Measurements from ENCODE around the gene ABCA8.
"Not testable (repeated sequence)": the region's sequence is repeated elsewhere in the genome, so short reads cannot be mapped to it uniquely, and the experiment has no call there.

The ABCA8 gene

DNA sequence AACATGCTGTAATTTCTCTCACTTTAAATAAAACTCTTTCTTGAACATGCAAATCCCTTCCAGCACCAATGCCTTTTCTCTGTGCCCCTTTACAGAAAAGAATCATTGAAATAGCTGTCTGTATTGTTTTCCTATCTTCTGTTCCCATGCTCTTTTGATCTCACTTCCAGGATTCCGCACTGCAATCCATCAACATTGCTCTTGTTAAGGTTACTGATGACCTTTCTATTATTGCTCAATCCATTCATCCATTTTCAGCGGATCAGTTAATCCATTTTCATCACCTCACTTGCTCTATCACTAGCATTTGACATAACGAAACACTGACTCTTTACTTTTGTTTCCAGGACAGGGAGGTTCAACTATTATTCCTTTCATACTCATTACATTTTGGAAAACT lies 130.5 kb downstream of the ABCA8 start:
- DNase-seq (ENCODE audit: low read depth in 3 of 3) = no peak

DNA sequence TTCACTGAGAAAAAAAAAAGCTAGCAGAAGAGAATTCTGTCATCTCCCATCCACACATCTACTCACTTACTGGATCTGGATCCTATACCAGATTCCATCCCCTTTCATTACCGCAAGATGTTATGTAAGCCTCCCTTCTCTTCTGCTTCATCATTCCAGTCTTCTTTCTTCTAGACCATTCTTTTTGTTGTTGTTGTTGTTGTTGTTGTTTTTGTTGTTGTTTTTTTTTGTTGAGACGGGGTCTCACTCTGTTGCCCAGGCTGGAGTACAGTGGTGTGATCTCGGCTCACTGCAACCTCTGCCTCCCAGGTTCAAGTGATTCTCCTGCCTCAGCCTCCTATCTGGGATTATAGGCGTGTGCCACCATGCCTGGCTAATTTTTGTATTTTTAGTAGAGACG lies 131.0 kb downstream of the ABCA8 start:
- not testable (repeated sequence) for DNase-seq (ENCODE audit: low read depth in 3 of 3)

DNA sequence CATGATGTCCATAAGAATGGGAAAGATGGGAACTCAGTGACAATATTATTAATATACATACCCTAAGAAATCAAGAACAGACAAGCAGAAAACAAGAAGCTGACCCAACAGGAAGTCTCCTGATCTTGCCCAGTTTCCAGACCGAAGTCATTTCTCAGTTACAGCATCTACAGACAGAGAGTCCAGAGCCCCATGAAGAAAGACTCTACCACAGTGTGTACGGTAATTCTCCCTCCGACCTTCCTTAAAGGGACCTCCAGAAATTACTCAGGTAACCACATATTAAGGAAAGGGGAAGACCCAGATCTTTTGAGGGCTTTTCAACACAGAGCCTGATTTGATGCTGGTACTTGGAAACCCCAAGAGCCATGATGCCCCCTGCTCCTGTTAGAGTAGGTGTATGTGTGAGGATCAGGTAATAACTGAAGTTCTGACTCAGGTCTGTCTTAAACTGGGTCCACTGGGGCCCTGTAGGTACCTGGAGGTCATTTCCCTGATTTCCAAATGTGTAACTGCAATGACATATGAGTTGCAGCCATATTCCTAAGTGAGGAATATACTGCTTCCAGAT lies 132.4 kb downstream of the ABCA8 start:
- no peak for DNase-seq (ENCODE audit: low read depth in 3 of 3)

DNA sequence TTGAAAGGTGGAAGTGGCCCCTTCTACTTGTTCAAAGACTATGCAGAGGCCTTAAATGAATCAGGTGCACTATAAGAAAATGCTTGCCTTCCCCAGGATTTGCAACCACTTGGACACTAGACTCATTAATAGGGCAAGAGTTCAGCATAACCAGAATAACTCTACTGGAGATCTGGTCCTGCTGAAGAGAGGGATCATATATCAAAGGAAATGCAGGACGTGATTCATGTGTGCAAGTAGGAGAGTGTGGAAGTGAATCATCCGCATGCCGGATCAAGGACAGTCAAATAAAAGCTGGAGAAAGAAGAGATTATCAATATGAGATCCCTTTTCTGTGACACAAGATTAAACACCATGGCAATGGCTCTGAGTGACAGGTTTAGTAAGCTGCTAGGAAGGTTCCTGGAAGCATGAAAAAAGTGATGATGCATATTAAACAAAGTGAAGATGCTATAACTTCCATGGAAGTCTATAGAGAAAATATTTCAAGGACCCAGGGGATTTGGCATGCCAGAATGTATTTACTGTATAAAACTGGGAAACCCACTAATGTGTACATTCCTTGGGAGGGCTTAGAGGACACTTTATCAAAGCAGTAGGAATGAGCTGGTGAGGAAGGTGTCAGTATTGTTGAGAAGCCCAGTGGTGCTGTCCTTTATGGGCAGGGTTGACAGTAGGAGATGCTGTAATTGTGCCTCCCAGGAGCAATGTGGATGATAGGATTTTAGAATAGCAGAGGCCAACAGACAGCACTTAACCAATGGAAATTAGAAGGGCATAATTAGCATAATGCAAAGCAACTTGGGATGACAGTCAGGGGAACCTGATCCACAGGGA lies 133.1 kb downstream of the ABCA8 start:
- no peak for DNase-seq (ENCODE audit: low read depth in 3 of 3)

DNA sequence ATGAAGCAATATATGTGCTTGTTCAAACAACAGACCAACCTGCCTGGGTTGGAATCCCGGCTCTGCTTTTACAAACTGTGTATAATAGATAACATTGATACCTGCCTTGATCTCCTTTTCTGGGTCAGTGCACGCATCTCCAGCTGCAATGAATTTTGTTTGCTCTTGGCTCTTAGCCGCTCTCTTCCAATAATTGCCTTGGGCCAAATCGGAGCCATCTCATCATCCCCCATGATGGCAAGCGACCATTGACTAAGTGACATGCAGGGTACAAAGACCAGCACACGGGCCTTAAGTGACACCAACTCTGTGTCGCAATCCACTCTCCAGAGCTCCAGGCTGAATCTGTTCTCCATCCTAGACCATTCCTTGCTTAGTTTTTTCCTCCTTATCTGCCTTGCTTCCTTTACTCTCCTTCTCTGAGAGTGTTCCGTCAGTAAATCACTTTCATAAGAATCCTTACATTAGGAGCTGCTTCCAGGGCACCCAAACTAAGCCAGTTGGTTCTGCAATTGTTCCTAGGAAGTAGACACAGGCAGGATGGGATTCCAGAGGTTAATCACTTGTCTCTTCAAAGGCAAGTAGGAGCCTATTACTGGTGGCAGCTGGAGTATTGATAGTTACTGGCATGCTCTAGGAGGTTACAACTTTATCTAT lies 134.2 kb downstream of the ABCA8 start:
- DNase-seq (ENCODE audit: low read depth in 3 of 3) = no peak

DNA sequence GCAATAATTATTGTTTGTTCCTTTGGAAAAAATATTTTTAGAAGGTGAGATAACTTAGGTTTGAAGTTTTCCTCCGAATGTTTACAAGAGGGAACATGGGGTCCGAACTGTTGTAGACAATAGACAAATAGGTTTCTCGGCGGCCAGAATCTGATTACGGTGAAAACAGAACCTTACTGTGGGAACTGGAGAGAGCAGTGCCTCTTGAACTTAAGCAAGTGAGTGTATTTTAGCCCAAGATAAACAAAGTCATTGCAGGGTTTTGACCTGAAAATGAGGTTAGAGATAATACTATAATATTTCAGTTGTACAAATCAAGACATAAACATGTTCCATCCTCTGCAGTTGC lies 134.7 kb downstream of the ABCA8 start:
- no peak for DNase-seq (ENCODE audit: low read depth in 3 of 3)

DNA sequence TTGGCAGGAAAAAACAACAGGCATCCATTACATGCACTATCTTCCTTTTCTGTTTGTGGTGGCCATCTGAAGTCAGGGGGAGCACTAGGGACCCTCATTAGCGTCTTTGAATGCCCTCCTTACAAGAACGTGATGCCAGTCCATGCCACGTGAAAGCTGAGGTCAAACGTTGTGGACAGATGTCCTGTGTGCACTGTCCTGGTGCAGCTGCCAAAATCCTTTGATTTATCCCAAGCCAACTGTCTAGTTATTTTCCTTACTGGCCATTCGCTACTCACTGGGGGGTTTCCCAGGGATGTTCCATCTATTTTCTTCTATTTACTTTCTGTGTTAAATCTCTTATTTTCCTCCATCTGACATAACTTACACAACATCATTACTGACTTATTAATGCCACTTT lies 135.7 kb downstream of the ABCA8 start:
- no peak for DNase-seq (ENCODE audit: low read depth in 3 of 3)

Measured in stimulated activated CD4-positive, alpha-beta T cell treated with anti-CD3 and anti-CD28 coated beads, TNF-alpha, amount 100 ng/mL, for 48 hours (primary cell).